Common myeloid progenitor, CD34-positive (primary cell): ENCODE results near the gene MTMR3.

Experiments used
- CTCF ChIA-PET: fragments of 350-600 bp; sonication (Branson Sonifier 250); formaldehyde crosslinking; loops from one replicate; lab custom pipeline; 2021; ENCODE audit warnings: antibody characterized with exemption; lab: Charles Lee
- POLR2A ChIA-PET: fragments of 350-600 bp; sonication (Branson Sonifier 250); formaldehyde crosslinking; loops from one replicate; lab custom pipeline; 2021; ENCODE audit warnings: antibody characterized with exemption; lab: Charles Lee
- DNase-seq, 3 donors: peaks; one replicate each; pipeline versions ENCODE4 v3.0.0 to v3.0.0-alpha.2; 2013
- H3K27ac ChIP-seq, 2 experiments: 1 replicate in 1 of 2; 2 replicates in 1 of 2; pipeline ENCODE4 v1.7.0; 2013; ENCODE audit warnings: inconsistent platforms in 2 of 2, low read length in 2 of 2, mild to moderate bottlenecking in 2 of 2, low read depth in 1 of 2, moderate library complexity in 1 of 2; ENCODE audit not compliant: severe bottlenecking in 2 of 2, insufficient read depth in 1 of 2, poor library complexity in 1 of 2
- H3K27me3 ChIP-seq, 5 experiments: replicated peaks in 2 of 5; 1 replicate in 3 of 5; 2 replicates in 2 of 5; pipeline versions ENCODE4 v1.6.1 to v1.7.0; 2013; ENCODE audit warnings: low read length in 4 of 5, mild to moderate bottlenecking in 2 of 5, moderate library complexity in 2 of 5, inconsistent platforms in 1 of 5; ENCODE audit not compliant: insufficient read depth in 5 of 5, control insufficient read depth in 4 of 5
- H3K36me3 ChIP-seq, 4 experiments: 1 replicate in 2 of 4; 2 replicates in 2 of 4; pipeline versions ENCODE4 v1.6.1 to v1.7.0; 2013; ENCODE audit warnings: low read length in 3 of 4, control low read depth in 1 of 4, mild to moderate bottlenecking in 1 of 4; ENCODE audit not compliant: control insufficient read depth in 4 of 4, insufficient read depth in 4 of 4
- H3K4me1 ChIP-seq, 4 experiments: 1 replicate in 3 of 4; 2 replicates in 1 of 4; pipeline versions ENCODE4 v1.6.1 to v1.7.1; 2013; ENCODE audit warnings: low read length in 3 of 4, mild to moderate bottlenecking in 3 of 4, control low read depth in 1 of 4, inconsistent platforms in 1 of 4, moderate library complexity in 1 of 4; ENCODE audit not compliant: control insufficient read depth in 4 of 4, insufficient read depth in 4 of 4; ENCODE audit errors: control extremely low read depth in 1 of 4
- H3K4me3 ChIP-seq, 7 experiments: 1 replicate in 4 of 7; 2 replicates in 3 of 7; pipeline versions ENCODE4 v1.5.1 to v1.7.0; 2013; ENCODE audit warnings: mild to moderate bottlenecking in 7 of 7, low read length in 6 of 7, moderate library complexity in 6 of 7, inconsistent platforms in 2 of 7, low read depth in 2 of 7, control low read depth in 1 of 7; ENCODE audit not compliant: insufficient read depth in 4 of 7, control insufficient read depth in 1 of 7; ENCODE audit errors: extremely low read depth in 1 of 7
- H3K9me3 ChIP-seq, 5 experiments: 1 replicate in 4 of 5; 2 replicates in 1 of 5; pipeline versions ENCODE4 v1.6.1 to v1.7.1; 2013; ENCODE audit warnings: low read length in 4 of 5, mild to moderate bottlenecking in 2 of 5, inconsistent platforms in 1 of 5, low read depth in 1 of 5, moderate library complexity in 1 of 5; ENCODE audit not compliant: control insufficient read depth in 4 of 5, insufficient read depth in 2 of 5; ENCODE audit errors: control extremely low read depth in 1 of 5
- WGBS: methylation state at CpG from one replicate; pipeline ENCODE4 v1.1.5; 2013; ENCODE audit not compliant: insufficient coverage; 5-methylcytosine and 5-hydroxymethylcytosine counted together

Gene MTMR3

DNA sequence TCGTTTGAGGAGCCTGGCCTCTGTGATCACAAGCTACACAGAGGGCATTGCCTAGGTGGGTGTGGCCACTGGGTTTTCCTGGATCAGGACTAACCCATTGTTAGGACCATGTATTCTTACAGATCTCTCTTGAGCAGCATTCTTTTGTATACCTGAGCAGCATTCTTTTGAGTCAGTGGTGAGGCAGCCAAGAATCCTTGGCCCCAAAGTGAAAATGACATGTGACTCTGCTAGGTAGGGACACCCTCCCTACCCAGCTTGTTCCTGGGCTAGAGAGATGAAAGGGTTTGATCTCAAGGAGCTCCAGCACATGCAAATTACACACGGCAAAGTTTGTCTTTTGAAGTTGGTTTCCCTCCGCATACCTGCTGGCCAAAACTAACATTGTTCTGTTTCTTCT, 142.2 kb downstream of the MTMR3 start:
- ChIA-PET POLR2A (no interaction called here), CTCF (interaction anchor here (1.5 to 1.6 kb wide), 2 partner anchors 8 to 20 kb away, joined by 3 to 5 read pairs; no protein-coding TSS in a partner anchor)
- Histone ChIP-seq H3K36me3 (peaks cover 23 to 90% (median 70%) of the 10 kb centered on the region in 4 experiments), H3K9me3 (no peaks in the 10 kb centered on the region), H3K27me3 (no peaks in the 10 kb centered on the region), H3K27ac (no peak overlapping the region), H3K4me3 (no peak overlapping the region), H3K4me1 (no peaks in the 10 kb centered on the region)
- DNase-seq = no peak
- WGBS = 76% methylated on average over 3 of the region's 3 CpGs

DNA sequence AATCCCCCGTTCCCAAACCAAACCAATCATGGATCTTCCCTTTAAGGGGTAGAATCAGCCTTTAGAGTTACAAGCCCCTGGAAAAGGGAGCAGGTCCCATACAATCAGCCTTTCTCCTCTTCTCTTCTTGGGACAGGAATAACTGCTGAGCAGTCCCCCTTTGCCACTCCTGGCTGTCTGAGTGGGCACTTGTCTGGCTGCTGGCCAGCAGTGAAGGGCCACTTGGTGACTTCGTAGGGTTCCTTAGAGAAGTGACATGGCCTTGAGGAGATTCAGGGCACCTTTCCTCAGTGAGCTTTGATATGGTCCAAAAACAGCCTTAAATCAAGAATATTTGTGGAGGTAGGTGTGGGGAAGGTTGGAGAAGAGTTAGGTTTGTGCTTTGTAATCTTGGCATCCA, 143.8 kb downstream of the MTMR3 start:
- no peak for DNase-seq
- WGBS = 95% methylated on average over 2 of the region's 2 CpGs
- no peak overlapping the region for H3K4me3 ChIP-seq
- no peaks in the 10 kb centered on the region for H3K4me1 ChIP-seq
- ChIA-PET POLR2A (no interaction called here), CTCF (no interaction called here)
- no peaks in the 10 kb centered on the region for H3K27me3 ChIP-seq
- H3K36me3 ChIP-seq = peaks cover 18 to 75% (median 57%) of the 10 kb centered on the region in 4 experiments
- no peak overlapping the region for H3K27ac ChIP-seq
- H3K9me3 ChIP-seq = no peaks in the 10 kb centered on the region

DNA sequence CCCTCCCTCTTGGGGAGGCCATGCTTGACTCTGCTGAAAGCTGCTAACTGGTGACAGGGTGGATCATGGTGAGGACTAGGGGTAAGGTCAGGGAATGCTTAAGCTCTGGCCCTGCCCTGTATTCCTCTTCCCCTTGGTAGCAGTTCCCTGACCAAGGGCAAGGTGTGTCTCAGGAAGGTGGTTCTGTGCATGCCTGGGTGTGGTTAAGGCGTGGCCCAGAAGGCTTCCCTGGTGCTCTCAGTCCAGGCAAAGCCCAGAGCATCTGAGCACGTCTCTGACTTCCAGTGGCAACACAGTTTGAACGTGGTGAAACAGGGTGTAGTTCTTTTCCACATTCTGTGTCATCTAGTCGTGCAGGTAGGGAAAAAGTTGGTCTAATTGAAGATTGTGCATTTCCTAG, 144.2 kb downstream of the MTMR3 start:
- no peak overlapping the region for H3K4me3 ChIP-seq
- H3K27me3 ChIP-seq = no peaks in the 10 kb centered on the region
- 86% methylated on average over 4 of the region's 4 CpGs for WGBS
- ChIA-PET CTCF (no interaction called here), POLR2A (no interaction called here)
- no peak overlapping the region for H3K27ac ChIP-seq
- no peak for DNase-seq
- H3K4me1 ChIP-seq = no peaks in the 10 kb centered on the region
- no peaks in the 10 kb centered on the region for H3K9me3 ChIP-seq
- peaks cover 15 to 71% (median 54%) of the 10 kb centered on the region in 4 experiments for H3K36me3 ChIP-seq

DNA sequence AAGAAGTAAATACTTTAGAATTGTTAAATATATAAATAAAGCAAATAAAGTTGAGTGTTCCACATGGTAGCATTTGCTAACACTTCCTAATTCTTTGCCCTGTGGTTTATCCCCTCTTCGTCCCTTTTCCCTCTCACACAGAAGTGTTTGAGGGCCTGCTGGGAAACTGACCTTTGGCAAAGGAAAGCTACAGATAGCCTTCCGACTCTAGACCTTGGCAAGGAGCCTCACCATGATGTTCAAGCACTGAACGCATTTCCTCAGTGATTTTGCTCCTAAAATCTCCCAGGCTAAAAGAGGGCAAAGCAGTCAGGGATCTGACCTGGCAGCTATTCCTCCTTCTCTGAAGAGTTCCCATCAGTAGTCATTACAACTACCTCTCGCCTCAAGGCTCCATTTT, 144.8 kb downstream of the MTMR3 start:
- no peak overlapping the region for H3K27ac ChIP-seq
- H3K4me3 ChIP-seq = no peak overlapping the region
- ChIA-PET POLR2A (no interaction called here), CTCF (interaction anchor here (2.1 kb wide), 1 partner anchor 11 kb away, joined by 7 read pairs; no protein-coding TSS in a partner anchor)
- H3K27me3 ChIP-seq = no peaks in the 10 kb centered on the region
- 100% methylated on average over 3 of the region's 4 CpGs for WGBS
- no peaks in the 10 kb centered on the region for H3K9me3 ChIP-seq
- H3K36me3 ChIP-seq = peaks cover 11 to 65% (median 49%) of the 10 kb centered on the region in 4 experiments
- no peaks in the 10 kb centered on the region for H3K4me1 ChIP-seq
- no peak for DNase-seq

GRCh38 chr22:30028731-30029130, 145.8 kb downstream of the MTMR3 start:
- peaks cover 11 to 55% (median 40%) of the 10 kb centered on the region in 4 experiments for H3K36me3 ChIP-seq
- no peaks in the 10 kb centered on the region for H3K4me1 ChIP-seq
- no peak for DNase-seq
- no peaks in the 10 kb centered on the region for H3K9me3 ChIP-seq
- WGBS = 98% methylated on average over 5 of the region's 6 CpGs
- POLR2A ChIA-PET = no interaction called here
- H3K27me3 ChIP-seq = no peaks in the 10 kb centered on the region
- CTCF ChIA-PET = interaction anchor here (2.1 kb wide), 1 partner anchor 10 kb away, joined by 7 read pairs; no protein-coding TSS in a partner anchor
- no peak overlapping the region for H3K4me3 ChIP-seq
- H3K27ac ChIP-seq = no peak overlapping the region

DNA sequence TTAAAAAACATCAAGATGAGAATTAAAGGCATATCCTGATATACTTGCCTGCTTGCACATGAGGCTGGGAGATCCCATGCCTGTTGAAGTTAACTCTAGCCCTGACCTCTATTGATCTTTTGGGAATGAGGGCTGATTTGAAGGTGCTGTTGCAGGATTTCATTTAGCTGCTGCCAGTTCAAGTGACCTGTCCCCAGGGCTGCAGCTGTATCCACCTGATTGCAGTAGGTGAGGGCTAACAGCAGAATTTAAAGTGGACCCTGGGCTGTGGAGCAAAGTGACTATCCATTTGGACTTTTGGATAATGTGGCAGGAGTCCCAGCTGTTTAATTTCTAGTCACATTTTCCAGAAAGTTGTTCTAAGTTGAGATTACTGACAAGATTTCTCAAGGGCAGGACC, 146.5 kb downstream of the MTMR3 start:
- Histone ChIP-seq H3K36me3 (peaks cover 11 to 47% (median 35%) of the 10 kb centered on the region in 4 experiments), H3K27ac (no peak overlapping the region), H3K27me3 (no peaks in the 10 kb centered on the region), H3K4me1 (no peaks in the 10 kb centered on the region), H3K4me3 (no peak overlapping the region), H3K9me3 (no peaks in the 10 kb centered on the region)
- POLR2A ChIA-PET = interaction anchor here (0.6 kb wide), 1 partner anchor 1643 kb away, joined by 3 read pairs; no protein-coding TSS in a partner anchor
- DNase-seq = no peak
- CTCF ChIA-PET = interaction anchor here (1.4 to 2.1 kb wide), 2 partner anchors 9 to 59 kb away, joined by 3 to 7 read pairs; no protein-coding TSS in a partner anchor

DNA sequence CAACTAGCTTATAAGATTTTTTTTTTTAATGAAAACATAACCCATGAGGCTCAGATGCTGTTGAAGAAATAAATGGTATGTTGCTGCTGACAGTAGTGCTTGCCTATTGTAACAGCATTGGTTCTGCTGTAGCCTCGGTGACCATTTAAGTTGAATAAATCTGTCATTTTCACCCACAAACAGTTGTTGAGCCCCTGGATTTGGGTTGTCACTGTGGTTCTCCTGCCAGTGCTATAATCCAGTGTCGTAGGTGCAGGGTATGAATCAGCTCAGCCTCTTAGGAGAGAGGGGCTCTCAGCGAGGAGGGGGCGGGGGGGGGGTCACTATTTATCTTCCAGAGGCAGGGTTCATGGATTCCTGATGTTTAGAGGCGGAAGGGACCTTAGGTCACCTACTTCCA, 147.4 kb downstream of the MTMR3 start:
- H3K27ac ChIP-seq = no peak overlapping the region
- no peak overlapping the region for H3K4me3 ChIP-seq
- no peaks in the 10 kb centered on the region for H3K9me3 ChIP-seq
- H3K27me3 ChIP-seq = no peaks in the 10 kb centered on the region
- peaks cover 9 to 39% (median 27%) of the 10 kb centered on the region in 4 experiments for H3K36me3 ChIP-seq
- ChIA-PET POLR2A (interaction anchor here (0.6 kb wide), 1 partner anchor 1644 kb away, joined by 3 read pairs; no protein-coding TSS in a partner anchor), CTCF (interaction anchor here (1.4 kb wide), 1 partner anchor 58 kb away, joined by 3 read pairs; no protein-coding TSS in a partner anchor)
- H3K4me1 ChIP-seq = no peaks in the 10 kb centered on the region
- 100% methylated on average over 1 of the region's 5 CpGs for WGBS
- no peak for DNase-seq
